ENCODE results near the gene CUL4A. TPM values are rescaled to one million over a fixed set of nuclear protein-coding genes. Genes with fewer than 3 reads are reported as not detected.

Gene CUL4A
- total RNA-seq, 1 experiment from 2014 or later: 91.0 TPM

- ChIA-PET POLR2A (ENCODE audit: unreplicated experiment) (no interaction called here), CTCF (no interaction called here)
- DNase-seq: peak; percentile 52 to 77
- Histone ChIP-seq H3K9me3 (ENCODE audit: insufficient read depth, low read depth) (no peaks in the 10 kb centered on the region), H3K9me2 (ENCODE audit: insufficient read depth) (no peaks in the 10 kb centered on the region), H3K27ac (no peak overlapping the region), H4K20me1 (ENCODE audit: insufficient read depth) (no peaks in the 10 kb centered on the region), H2AFZ (no peak overlapping the region), H3K4me3 (no peak overlapping the region), H3K4me2 (no peak overlapping the region), H3K36me3 (ENCODE audit: low read depth) (no peaks in the 10 kb centered on the region), H3K79me2 (ENCODE audit: low read depth) (no peaks in the 10 kb centered on the region), H3K4me1 (replicated peaks; ENCODE audit: insufficient read depth) (no peaks in the 10 kb centered on the region), H3K27me3 (ENCODE audit: insufficient read depth, low read depth) (no peaks in the 10 kb centered on the region), H3F3A (ENCODE audit: insufficient read depth, low read depth) (no peaks in the 10 kb centered on the region)
- TF ChIP-seq CTCF (conservative IDR thresholded peaks at IDR 0.05) (peak; percentile 80), EZH2 (IDR thresholded peaks at IDR 0.05; ENCODE audit: low read depth) (no peak)
- no TSS peak for BruUV-seq (replicated peaks)
- intact Hi-C loops (cut with micrococcal nuclease; ENCODE audit: unreplicated experiment): loop anchor here (1.0 kb wide), 1 partner anchor 119 kb away; no protein-coding TSS in a partner anchor
Measured at GRCh38 chr13:113275387-113275786, 66.0 kb downstream of the CUL4A start.

GRCh38 chr13:113280126-113280525, 70.7 kb downstream of the CUL4A start:
- TF ChIP-seq CTCF (conservative IDR thresholded peaks at IDR 0.05) (no peak), EZH2 (IDR thresholded peaks at IDR 0.05; ENCODE audit: low read depth) (no peak)
- no peak for DNase-seq
- Histone ChIP-seq H3K4me2 (no peak overlapping the region), H3K36me3 (ENCODE audit: low read depth) (no peaks in the 10 kb centered on the region), H3K27ac (no peak overlapping the region), H3F3A (ENCODE audit: insufficient read depth, low read depth) (no peaks in the 10 kb centered on the region), H3K4me1 (replicated peaks; ENCODE audit: insufficient read depth) (no peaks in the 10 kb centered on the region), H2AFZ (no peak overlapping the region), H3K4me3 (no peak overlapping the region), H3K9me3 (ENCODE audit: insufficient read depth, low read depth) (no peaks in the 10 kb centered on the region), H4K20me1 (ENCODE audit: insufficient read depth) (no peaks in the 10 kb centered on the region), H3K27me3 (ENCODE audit: insufficient read depth, low read depth) (peaks cover 10% of the 10 kb centered on the region; the same call in 1 of the 2 replicates), H3K9me2 (ENCODE audit: insufficient read depth) (no peaks in the 10 kb centered on the region), H3K79me2 (ENCODE audit: low read depth) (no peaks in the 10 kb centered on the region)
- POLR2A ChIA-PET (ENCODE audit: unreplicated experiment): no interaction called here
- no TSS peak for BruUV-seq (replicated peaks)
- intact Hi-C loops (cut with micrococcal nuclease; ENCODE audit: unreplicated experiment): no loop called here
- CTCF ChIA-PET: no interaction called here

DNA sequence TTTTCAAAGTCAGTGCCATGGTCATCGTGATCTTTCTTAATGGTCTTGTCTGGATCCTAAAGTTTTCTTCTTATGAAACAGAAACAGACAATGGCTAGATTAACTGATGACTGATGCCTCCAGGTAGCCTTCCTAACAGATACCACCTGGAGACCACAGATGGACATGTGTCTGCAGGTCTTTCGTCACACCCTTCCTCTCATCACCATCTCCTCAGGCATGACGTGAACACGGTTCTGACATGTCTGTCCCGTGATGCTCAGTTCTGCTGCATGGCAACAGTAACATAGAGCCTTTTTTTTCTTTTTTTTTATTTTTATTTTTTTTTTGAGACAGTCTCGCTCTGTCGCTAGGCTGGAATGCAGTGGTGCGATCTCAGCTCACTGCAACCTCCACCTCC, 74.5 kb downstream of the CUL4A start:
- intact Hi-C loops (cut with micrococcal nuclease; ENCODE audit: unreplicated experiment): no loop called here
- ChIA-PET POLR2A (ENCODE audit: unreplicated experiment) (interaction anchor here (0.6 kb wide), 1 partner anchor 82 kb away, joined by 6 read pairs; no protein-coding TSS in a partner anchor), CTCF (no interaction called here)
- Histone ChIP-seq H3K79me2 (ENCODE audit: low read depth) (no peaks in the 10 kb centered on the region), H4K20me1 (ENCODE audit: insufficient read depth) (no peaks in the 10 kb centered on the region), H3K9me3 (ENCODE audit: insufficient read depth, low read depth) (no peaks in the 10 kb centered on the region; the same call in 1 of the 2 replicates), H3K4me2 (no peak overlapping the region), H3F3A (ENCODE audit: insufficient read depth, low read depth) (no peaks in the 10 kb centered on the region), H3K27ac (no peak overlapping the region), H3K36me3 (ENCODE audit: low read depth) (no peaks in the 10 kb centered on the region), H2AFZ (no peak overlapping the region), H3K27me3 (ENCODE audit: insufficient read depth, low read depth) (peaks cover 33% of the 10 kb centered on the region), H3K4me3 (no peak overlapping the region), H3K9me2 (ENCODE audit: insufficient read depth) (no peaks in the 10 kb centered on the region), H3K4me1 (replicated peaks; ENCODE audit: insufficient read depth) (no peaks in the 10 kb centered on the region)
- BruUV-seq (replicated peaks): no TSS peak
- no peak for TF ChIP-seq EZH2 (IDR thresholded peaks at IDR 0.05; ENCODE audit: low read depth)
- TF ChIP-seq CTCF (conservative IDR thresholded peaks at IDR 0.05): no peak
- no peak for DNase-seq
